GM21737 (cell line): ENCODE measurements around the gene L3MBTL4.
"Not testable (repeated sequence)": the region's sequence is repeated elsewhere in the genome, so short reads cannot be mapped to it uniquely, and the experiment has no call there.

ENCODE experiments used
- ATAC-seq: cut with Tn5 transposase; IDR thresholded peaks from one replicate; pipeline ENCODE4 v1.9.1; 2021; ENCODE audit warnings: mild to moderate bottlenecking, moderate library complexity; ENCODE audit not compliant: unreplicated experiment

L3MBTL4 gene

DNA sequence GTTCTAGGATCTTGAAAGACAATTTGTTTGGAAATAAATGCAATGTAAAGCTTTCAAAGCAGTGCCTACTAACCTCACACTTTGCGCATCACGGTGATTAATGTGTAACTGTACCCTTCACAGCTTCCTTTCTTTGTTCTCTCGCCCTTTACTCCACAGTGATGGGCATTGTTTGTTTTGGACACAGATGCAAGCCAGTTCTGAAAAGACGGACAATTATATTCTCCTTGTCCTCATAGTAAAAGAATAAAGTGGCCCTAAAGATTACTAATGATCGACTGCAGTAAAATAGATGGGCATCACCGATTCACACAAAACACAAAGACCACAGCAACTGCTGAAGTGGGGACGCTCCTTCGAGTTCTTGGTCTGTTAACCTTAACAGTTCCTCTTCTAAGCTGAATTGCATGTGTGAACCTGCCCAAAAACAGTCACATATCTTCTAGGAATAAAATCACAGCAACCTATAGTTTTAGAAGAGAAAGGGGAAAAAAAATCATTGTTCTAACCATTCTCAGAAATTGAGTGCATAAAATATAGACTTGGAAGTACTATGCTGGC lies 7.7 kb downstream of the L3MBTL4 start:
- ATAC-seq = no peak

DNA sequence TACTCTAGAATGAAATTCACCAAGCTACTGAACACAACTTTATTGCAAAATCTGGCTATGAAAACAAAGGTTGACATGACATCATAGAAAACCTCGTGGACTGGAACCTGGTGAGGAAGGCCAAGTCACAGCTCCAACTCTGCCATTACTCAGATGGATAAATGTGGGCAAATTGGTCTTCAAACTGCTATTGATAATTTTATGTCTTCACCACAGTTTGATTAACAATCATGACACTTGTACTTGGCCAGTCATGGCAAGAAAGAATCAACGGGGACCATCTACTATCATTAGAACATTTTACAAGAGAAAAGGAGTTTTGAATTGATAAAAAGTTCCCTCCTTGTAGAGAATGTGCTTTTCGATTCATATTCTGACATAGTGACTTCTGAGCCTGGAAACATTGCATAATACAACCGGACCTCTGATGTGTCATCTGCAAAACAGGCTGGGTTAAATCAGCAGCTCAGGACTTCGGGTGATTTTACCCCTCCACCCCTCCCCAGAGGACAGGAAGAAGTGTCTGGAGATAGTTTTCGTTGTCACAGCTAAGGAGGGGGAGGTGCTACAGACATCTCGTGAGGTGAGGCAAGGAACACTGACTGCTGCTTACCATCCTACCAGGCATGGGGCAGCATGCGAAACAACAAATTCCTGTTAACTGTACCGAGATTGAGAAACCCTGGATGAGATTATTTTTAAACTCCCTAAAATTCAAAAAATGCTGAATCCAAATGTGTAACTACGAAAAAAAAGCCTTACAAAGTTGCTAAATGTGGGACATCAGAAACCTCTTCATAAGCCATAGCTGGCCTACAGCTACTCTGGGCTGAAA lies 8.4 kb downstream of the L3MBTL4 start:
- no peak for ATAC-seq

DNA sequence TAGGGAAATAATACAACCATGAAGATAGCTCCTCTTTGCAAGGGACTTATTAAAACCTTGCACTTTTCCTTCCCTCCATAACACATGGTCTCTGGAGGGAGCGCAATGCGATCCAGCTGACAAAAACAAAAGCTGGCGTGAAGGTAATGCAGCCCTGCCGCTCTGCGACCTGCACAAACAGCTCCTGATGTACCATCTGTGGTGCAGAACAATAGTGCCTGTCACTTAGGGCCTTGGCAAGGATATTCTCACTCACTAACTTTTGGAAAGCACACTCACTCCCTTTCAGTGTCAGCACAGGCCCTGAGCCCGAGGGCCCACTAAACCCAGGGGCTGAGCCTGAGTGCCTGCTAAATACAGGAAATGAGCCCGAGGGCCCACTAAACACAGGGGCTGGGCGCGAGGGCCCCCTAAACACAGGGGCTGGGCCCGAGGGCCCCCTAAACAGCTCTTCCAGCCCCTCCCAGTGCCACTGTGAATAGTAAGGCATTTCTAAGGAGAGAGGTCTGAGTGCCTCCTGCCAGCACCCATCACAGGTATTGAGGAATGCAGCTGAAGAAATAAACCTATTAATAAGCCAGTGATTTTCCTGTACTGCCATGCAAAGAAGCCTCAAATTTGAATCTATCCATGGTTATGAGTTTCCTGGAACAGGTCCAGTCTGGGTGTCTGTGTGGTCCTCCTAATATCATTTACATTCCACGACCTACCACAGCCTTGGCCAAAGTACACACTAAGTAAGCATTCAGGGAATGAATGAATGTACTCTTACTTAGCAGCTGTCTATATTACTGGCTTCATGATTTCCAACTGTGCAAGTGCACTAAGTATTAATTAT lies 9.3 kb downstream of the L3MBTL4 start:
- no peak for ATAC-seq

GRCh38 chr18:6404834-6405233 lies 9.9 kb downstream of the L3MBTL4 start:
- ATAC-seq = no peak

GRCh38 chr18:6401687-6402086 lies 13.0 kb downstream of the L3MBTL4 start:
- ATAC-seq = no peak

DNA sequence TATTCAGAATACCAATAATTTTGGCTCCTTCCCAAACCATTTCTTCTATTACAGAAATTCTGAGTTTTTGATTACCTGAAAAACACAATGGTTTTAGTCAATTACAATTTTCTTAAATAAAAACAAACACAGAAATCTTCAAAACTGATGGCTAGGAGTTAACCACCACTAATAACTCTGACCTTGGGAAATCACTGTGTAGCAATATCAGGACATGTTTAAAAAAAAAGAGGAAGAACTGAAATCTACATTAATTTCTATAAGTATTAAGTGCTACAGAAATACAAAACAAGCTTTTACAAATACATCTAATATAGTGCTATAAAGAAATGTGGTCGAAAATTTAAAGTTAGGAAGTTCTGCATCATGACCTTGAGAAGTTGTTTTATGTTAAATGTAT lies 14.9 kb downstream of the L3MBTL4 start:
- no peak for ATAC-seq

DNA sequence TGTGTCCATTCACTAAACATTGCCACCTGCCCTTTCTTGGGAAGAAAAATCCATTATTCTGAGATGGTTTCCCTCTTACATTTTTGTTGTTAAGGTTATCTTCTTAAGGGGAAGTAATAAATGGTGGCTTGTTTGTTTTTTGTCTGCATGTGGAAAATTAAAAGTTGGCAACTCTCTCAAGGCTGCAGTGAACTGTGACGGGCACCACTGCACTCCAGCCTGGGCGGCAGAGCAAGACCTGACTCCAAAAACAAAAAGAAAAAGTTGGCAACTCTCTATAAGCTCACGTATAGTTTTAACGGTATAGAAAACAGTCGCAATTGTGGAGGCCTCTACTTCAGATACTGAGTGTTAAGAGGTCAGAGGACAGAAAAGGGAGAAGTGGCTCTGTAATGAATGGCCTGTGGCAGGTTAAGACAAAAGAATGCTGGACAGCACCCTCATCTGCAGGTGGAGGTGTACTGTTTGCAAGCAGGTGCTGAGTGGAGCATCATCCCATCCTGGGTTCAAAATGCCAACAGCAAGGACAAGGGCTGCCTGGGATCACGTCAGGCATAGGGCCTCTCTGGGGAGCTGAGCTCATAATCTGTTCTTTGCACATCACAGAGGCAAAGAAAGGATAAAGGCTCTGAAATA lies 16.7 kb downstream of the L3MBTL4 start:
- no peak for ATAC-seq

DNA sequence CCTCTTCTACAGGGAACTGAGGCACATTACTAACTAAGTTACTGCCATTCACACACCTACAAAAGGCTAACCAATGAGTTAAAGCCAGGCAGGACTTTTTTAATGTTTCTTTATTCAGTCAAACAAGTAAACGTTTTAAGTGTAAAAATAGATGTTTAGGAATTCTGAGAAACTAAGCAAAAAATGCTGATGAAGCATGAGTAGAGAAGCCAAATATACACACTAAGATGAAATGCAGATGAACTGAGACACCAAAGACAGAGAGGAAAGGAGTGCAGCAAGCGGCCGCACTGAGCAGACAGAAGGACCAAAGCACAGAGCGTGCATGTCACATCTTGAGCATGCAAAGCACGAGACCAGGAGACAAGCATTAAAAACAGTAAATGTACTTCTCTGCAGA lies 17.9 kb downstream of the L3MBTL4 start:
- no peak for ATAC-seq

DNA sequence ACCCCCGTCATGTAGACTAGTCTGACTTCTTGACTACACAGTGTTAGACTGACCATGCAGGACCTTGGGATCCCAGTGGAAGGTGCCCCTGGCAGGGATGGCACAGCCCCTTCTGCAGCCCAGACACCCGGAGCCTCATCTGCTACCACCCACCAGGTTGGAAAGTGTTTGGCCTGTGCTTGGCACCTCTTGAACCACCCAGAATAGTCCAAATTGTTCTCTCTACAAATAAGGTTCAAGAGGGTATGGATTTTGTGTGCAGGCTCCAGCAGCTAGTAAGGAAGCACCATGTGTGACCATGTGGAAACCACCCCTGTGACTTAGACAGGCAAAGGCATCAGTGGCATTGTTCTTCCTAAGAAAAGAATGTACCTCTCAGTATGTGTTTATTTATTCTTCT lies 18.4 kb downstream of the L3MBTL4 start:
- no peak for ATAC-seq

DNA sequence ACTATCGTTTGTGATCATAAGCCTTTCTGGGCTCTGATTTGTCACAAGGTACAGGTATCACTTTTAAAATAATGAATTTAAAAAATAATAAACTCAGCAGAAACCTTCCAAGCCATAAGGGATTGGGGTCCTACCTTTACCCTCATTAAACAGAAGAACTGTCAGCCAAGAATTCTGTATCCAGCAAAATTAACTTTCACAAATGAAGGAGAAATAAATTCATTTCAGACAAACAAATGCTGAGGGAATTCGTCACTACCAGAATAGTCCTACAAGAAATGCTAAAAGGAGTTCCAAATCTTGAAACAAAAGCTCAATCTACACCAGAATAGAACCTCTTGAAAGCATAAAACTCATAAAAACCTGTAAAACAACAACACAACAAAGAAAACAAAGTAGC lies 25.7 kb downstream of the L3MBTL4 start:
- ATAC-seq = no peak

DNA sequence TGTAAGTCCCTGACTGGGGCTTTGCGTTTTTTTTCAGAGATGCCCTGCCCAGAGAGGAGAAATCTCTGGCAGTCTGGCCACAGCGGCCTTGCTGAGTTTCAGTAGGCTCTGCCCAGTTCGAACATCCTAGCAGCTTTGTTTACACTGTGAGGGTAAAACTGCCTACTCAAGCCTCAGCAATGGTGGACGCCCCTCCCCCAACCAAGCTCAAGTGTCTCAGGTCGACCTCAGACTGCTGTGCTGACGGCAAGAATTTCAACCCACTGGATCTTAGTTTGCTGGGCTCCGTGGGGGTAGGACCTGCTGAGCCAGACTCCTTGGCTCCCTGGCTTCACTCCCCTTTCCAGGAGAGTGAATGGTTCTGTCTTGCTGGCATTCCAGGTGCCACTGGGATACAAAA lies 31.7 kb downstream of the L3MBTL4 start:
- ATAC-seq = no peak

DNA sequence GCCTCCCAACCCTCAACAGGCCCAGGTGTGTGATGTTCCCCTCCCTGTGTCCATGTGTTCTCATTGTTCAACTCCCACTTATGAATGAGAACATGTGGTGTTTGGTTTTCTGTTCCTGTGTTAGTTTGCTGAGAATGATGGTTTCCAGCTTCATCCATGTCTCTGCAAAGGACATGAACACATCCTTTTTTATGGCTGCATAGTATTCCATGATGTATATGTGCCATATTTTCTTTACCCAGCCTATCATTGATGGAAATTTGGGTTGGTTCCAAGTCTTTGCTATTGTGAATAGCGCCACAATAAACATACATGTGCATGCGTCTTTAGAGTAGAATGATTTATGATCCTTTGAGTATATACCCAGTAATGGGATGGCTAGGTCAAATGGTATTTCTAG lies 37.2 kb downstream of the L3MBTL4 start:
- not testable (repeated sequence) for ATAC-seq

DNA sequence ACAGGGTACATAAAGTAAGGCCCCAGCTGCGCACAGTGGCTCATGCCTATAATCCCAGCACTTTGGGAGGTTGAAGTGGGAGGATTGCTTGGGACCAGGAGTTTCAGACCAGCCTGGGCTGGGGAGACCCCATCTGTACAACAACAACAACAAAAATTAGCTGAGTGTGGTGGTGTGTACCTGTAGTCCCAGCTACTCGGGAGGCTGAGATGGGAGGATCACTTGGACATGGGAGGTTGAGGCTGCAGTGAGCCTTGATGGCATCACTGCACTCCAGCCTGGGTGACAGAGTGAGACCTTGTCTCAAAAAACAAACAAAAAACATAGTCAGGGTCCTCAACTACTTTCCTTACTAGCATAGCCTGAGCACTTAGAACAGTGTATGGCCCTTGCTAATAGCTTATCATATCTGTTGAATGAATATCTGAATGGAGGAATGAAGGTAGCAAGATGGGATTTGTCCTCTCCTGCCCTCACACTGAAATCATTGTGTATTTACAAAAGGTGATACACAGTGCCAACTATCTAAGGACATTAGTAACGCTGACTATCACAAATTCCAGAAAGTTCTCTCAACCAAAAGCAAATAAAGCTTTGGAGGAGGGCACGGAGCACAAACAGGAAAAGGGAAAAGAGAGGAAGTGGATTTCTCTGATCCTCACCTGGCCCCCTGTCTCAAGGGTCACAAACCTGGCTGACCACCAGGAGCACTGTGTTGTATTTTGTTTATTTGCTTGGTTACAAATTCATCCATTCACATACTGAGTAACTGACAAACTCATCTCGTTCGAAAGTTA lies 38.1 kb downstream of the L3MBTL4 start:
- no peak for ATAC-seq

GRCh38 chr18:6374935-6375529 lies 39.7 kb downstream of the L3MBTL4 start:
- no peak for ATAC-seq

DNA sequence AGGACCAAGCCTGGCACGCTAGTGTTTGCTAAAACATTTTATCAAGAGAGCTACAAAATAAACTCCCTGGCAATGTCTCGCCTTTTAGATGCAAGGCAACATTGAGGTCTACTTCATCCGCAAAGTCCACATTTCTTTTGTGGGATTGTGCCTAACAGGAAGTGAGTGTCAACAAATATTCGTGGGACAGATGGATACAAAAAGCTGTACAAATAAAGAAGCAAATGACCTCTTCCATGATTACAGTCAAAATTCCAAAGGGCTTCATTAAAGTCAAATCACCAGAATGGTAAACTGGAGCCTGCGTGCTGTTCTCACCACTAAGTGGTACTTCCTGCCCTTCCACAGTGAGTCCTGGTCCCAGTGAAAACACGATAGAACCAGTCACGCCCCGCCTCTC lies 40.4 kb downstream of the L3MBTL4 start:
- ATAC-seq = no peak

DNA sequence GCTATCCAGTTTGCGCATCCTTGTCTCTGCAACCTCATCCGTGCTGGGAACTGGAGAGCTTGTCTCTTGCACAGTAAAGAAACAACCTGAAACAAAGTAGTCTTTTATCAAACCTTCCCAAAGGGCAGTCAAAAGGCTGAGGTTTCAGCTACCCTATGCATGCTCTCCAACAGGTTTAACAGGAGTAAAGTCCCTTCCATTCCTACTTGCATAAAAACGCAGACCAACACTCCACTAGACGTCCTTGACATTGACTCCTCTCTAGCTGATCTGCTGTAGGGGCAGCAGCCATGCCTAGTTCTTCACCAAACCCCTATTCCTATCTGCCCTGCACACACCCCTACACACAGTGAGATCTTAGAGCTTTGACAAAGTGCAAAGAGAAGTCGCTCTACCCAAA lies 41.5 kb downstream of the L3MBTL4 start:
- no peak for ATAC-seq

DNA sequence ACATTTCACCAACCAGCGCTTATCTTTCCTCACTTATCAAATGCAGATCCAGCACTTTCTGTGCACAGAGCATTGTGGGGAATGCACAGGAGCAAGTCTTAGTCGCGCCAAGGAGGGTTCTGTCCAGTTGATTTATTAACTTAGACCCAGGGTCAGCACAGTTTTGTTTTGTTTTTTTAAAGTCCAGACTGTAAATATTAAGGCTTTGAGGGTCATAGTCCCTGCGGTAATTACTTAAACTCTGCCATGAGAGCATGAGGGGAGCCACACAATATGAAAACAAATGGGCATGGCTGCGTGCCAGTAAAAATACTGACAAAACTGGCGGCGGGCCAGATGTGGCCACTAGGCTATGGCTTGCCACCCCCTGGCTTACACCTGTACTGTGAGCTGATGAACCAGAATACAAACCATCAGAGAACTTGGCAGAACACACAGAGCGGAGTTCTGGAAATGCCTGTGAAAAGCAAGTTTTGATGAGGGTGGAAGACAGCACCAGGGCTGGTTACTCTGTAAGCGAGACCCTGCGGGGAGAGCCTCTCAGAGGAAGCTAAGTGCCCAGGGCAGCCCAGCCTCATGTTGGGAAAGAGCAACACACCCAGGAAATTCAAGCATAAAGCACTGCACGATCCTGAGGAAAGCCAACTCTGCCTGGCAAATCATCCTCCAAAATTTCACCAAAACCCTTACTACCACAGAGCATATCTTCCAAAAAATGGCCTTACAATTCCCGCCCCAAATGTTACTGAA lies 43.6 kb downstream of the L3MBTL4 start:
- ATAC-seq = no peak

- no peak for ATAC-seq
Measured at GRCh38 chr18:6370410-6370809, 44.3 kb downstream of the L3MBTL4 start.

- ATAC-seq = no peak
Measured at GRCh38 chr18:6368017-6368416, 46.7 kb downstream of the L3MBTL4 start.
